ENCODE data around the gene TSHZ1. TPM values are rescaled to one million over a fixed set of nuclear protein-coding genes. Genes with fewer than 3 reads are reported as not detected.

The TSHZ1 gene
- total RNA-seq, 1 donor from 2014 or later, result 12.7 TPM

DNA sequence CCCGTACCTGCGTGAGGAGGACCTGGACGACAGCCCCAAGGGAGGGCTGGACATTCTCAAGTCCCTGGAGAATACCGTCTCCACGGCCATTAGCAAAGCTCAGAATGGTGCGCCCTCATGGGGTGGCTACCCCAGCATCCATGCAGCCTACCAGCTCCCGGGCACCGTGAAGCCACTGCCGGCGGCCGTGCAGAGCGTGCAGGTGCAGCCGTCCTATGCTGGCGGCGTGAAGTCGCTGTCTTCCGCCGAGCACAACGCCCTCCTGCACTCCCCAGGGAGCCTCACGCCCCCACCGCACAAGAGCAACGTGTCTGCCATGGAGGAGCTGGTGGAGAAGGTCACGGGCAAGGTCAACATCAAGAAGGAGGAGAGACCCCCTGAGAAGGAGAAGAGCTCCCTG is 76.4 kb downstream of the TSHZ1 start:
- no peak for DNase-seq (ENCODE audit: low spot score)
- no peaks in the 10 kb centered on the region for H3K4me1 Mint-ChIP-seq (ENCODE audit: low read depth)
- no peaks in the 10 kb centered on the region for H3K27me3 Mint-ChIP-seq (ENCODE audit: insufficient read depth)
- H3K36me3 Mint-ChIP-seq (ENCODE audit: low read depth), result peaks cover 2% of the 10 kb centered on the region
- H3K27ac Mint-ChIP-seq, result no peak overlapping the region
- no peaks in the 10 kb centered on the region for H3K9me3 Mint-ChIP-seq
- no peak overlapping the region for H3K4me3 Mint-ChIP-seq
- intact Hi-C loops (cut with micrococcal nuclease), result no loop called here

DNA sequence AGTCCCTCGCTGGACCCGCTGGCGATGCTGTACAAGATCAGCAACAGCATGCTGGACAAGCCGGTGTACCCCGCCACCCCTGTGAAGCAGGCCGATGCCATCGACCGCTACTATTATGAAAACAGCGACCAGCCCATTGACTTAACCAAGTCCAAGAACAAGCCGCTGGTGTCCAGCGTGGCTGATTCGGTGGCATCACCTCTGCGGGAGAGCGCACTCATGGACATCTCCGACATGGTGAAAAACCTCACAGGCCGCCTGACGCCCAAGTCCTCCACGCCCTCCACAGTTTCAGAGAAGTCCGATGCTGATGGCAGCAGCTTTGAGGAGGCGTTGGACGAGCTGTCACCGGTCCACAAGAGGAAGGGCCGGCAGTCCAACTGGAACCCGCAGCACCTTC is 77.1 kb downstream of the TSHZ1 start:
- Mint-ChIP-seq H3K4me3 (no peak overlapping the region), H3K27ac (no peak overlapping the region), H3K27me3 (ENCODE audit: insufficient read depth) (no peaks in the 10 kb centered on the region), H3K4me1 (ENCODE audit: low read depth) (no peaks in the 10 kb centered on the region), H3K36me3 (ENCODE audit: low read depth) (peaks cover 2% of the 10 kb centered on the region), H3K9me3 (no peaks in the 10 kb centered on the region)
- intact Hi-C loops (cut with micrococcal nuclease), result no loop called here
- DNase-seq (ENCODE audit: low spot score), result no peak

DNA sequence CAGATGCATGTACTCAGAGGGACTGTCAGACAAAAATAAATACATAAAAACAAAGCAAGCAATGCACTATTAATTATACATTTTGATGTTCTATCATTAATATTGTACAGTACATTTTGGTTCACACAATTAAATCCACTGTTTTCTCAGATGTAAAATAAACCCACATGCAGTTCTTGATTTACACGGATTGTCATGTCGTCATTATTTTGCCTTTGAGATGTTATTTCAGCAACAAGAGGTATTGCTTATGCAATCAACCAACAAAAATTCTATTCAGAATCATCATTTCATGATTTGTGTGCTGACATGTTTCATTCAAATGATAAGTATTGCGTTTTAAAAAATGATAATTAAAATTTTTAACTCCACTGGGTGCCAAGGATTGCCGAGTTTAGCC is 79.2 kb downstream of the TSHZ1 start:
- peaks cover 2% of the 10 kb centered on the region for H3K36me3 Mint-ChIP-seq (ENCODE audit: low read depth)
- no peak overlapping the region for H3K4me3 Mint-ChIP-seq
- H3K27me3 Mint-ChIP-seq (ENCODE audit: insufficient read depth), result no peaks in the 10 kb centered on the region
- no peak for DNase-seq (ENCODE audit: low spot score)
- no peaks in the 10 kb centered on the region for H3K4me1 Mint-ChIP-seq (ENCODE audit: low read depth)
- H3K9me3 Mint-ChIP-seq, result no peaks in the 10 kb centered on the region
- intact Hi-C loops (cut with micrococcal nuclease), result no loop called here
- no peak overlapping the region for H3K27ac Mint-ChIP-seq

DNA sequence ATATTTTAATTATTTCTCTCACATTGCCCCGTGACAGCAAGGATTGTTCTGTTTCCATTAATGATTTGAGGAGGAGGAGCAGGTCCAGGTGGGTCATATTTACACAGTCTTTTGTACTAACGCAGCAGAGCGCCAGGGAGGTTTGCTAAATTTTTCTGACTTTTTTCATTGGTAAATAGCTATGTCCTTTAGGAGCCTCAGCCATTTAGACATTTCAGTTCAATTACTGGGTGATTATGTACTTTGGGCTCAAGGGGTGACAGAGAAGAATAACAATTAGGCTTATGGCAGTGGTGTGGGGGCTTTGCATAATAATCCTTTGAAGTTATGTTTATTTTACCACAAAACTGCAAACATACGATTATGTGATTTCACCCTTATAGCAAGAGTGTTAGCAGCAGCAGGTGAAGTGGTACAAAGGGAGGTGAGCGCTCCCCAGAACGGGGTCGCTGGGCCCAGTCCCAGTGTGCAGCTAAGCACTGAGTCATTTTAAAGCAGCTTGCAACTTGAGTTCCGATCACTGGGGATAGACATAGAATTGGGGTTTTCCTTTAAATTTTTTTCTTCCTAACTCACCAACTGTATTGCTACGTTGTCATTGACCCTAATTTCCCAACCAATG is 80.3 kb downstream of the TSHZ1 start:
- no peak for DNase-seq (ENCODE audit: low spot score)
- no peak overlapping the region for H3K27ac Mint-ChIP-seq
- no peaks in the 10 kb centered on the region for H3K4me1 Mint-ChIP-seq (ENCODE audit: low read depth)
- no peaks in the 10 kb centered on the region for H3K27me3 Mint-ChIP-seq (ENCODE audit: insufficient read depth)
- H3K4me3 Mint-ChIP-seq, result no peak overlapping the region
- H3K36me3 Mint-ChIP-seq (ENCODE audit: low read depth), result no peaks in the 10 kb centered on the region
- intact Hi-C loops (cut with micrococcal nuclease), result no loop called here
- H3K9me3 Mint-ChIP-seq, result no peaks in the 10 kb centered on the region

DNA sequence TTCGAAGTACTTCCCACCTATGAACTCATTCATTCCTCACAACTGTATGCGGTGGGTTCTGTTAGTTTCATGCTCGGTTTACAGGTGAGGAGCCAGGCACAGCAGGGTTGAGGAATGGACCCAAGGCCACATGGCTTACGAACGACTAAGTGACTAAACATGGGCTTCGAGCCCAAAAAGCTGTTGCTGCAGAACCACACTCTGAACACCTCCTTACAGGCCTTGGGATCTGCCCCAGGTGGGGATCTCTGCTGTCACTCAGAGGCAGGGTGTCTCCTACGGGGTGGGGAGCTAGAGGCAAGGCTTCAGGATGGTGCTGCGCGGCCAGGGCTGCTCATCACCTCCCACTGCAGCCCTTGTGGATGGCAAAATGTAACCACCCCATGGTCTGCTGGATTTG is 80.9 kb downstream of the TSHZ1 start:
- no peak overlapping the region for H3K27ac Mint-ChIP-seq
- H3K4me1 Mint-ChIP-seq (ENCODE audit: low read depth), result no peaks in the 10 kb centered on the region

DNA sequence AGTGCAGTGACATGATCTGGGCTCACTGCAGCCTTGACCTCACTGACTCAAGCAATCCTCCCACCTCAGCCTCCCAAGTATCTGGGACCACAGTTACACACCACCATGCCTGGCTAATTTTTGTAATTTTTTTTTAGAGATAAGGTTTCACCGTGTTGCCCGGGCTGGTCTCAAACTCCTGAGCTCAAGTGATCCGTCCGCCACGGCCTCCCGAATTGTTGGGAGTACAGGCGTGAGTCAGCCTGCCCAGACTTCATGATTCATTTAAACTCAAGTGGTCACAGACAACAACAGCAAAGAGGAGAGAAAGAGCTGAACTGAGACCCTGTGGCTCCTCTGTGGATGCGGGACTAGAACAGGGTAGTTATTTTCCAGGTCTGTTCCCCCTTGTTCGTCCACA is 83.0 kb downstream of the TSHZ1 start:
- Mint-ChIP-seq H3K27ac (no peak overlapping the region), H3K36me3 (ENCODE audit: low read depth) (no peaks in the 10 kb centered on the region), H3K27me3 (ENCODE audit: insufficient read depth) (peaks cover 4% of the 10 kb centered on the region), H3K9me3 (no peaks in the 10 kb centered on the region), H3K4me3 (no peak overlapping the region), H3K4me1 (ENCODE audit: low read depth) (no peaks in the 10 kb centered on the region)
- intact Hi-C loops (cut with micrococcal nuclease), result no loop called here
- no peak for DNase-seq (ENCODE audit: low spot score)

More for the DNA sequence above, 80.9 kb downstream of the TSHZ1 start:
- Mint-ChIP-seq H3K27me3 (ENCODE audit: insufficient read depth) (no peaks in the 10 kb centered on the region), H3K36me3 (ENCODE audit: low read depth) (no peaks in the 10 kb centered on the region), H3K4me3 (no peak overlapping the region), H3K9me3 (no peaks in the 10 kb centered on the region)
- intact Hi-C loops (cut with micrococcal nuclease), result no loop called here
- no peak for DNase-seq (ENCODE audit: low spot score)

DNA sequence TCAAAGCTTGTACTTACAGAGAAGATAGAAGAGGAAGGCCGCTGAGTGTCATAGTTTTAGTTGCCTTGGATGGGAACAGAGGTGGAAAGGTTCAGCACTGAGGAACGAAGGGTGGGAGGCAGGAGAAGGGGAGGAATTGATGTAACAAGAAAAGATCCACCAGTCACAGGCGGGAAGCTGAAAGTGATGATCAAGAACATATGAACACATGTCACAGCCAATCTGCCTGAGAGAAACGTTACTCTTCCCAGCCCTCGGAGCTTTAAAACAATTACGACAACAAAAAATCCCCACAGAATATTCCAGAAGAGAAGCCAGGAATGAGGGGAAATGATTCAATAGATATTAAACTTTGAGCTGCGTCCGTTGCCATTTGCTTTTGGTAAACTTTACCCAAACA is 87.1 kb downstream of the TSHZ1 start:
- no peaks in the 10 kb centered on the region for H3K9me3 Mint-ChIP-seq
- H3K4me1 Mint-ChIP-seq (ENCODE audit: low read depth), result no peaks in the 10 kb centered on the region
- no peak overlapping the region for H3K27ac Mint-ChIP-seq
- DNase-seq (ENCODE audit: low spot score), result no peak
- peaks cover 4% of the 10 kb centered on the region for H3K27me3 Mint-ChIP-seq (ENCODE audit: insufficient read depth)
- H3K4me3 Mint-ChIP-seq, result no peak overlapping the region
- intact Hi-C loops (cut with micrococcal nuclease), result no loop called here
- no peaks in the 10 kb centered on the region for H3K36me3 Mint-ChIP-seq (ENCODE audit: low read depth)

DNA sequence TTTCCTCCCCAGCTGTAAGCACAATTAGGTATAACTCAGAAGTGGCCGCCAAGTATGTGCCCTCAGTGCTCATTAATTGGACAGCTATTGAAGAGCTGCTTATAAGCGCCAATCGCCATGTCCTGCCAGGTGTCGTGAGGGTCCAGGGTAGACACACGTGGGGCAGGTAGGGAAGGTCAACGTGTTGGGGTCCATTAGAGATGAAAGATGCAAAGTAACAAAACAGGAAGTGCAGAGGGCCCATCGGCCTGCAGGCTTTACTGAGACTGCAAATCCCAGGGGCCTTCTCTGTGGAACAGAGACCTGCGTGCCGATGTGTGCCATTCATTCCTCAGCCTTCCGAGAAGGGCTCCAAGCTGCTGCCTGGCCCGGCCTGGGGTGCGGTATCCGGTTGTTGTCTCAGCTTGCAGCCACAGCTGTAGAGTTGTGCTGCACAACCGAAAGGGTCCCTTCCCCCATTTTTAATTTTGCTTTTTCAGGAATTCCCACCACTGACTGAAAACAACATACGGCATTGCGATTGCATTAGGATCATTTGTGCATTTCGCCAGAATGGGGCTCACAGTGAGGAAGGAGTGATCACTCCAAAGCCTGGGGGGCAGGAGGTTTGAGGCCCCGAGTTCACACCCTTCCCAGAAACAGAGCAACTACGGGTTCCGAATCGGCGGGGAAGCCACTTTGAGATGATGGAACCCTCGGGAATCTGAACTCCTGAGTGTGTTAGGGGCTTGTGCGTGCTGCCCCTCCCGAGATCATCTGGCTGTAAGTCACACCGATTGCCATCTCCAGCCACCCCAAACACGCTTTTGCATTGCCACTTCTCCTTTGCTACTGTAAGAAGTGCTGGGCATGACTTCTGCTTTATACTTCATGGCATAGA is 94.3 kb downstream of the TSHZ1 start:
- Mint-ChIP-seq H3K27me3 (ENCODE audit: insufficient read depth) (peaks cover 11% of the 10 kb centered on the region), H3K27ac (no peak overlapping the region), H3K4me3 (no peak overlapping the region), H3K4me1 (ENCODE audit: low read depth) (no peaks in the 10 kb centered on the region), H3K36me3 (ENCODE audit: low read depth) (no peaks in the 10 kb centered on the region), H3K9me3 (no peaks in the 10 kb centered on the region)
- intact Hi-C loops (cut with micrococcal nuclease), result no loop called here
- DNase-seq (ENCODE audit: low spot score), result no peak

DNA sequence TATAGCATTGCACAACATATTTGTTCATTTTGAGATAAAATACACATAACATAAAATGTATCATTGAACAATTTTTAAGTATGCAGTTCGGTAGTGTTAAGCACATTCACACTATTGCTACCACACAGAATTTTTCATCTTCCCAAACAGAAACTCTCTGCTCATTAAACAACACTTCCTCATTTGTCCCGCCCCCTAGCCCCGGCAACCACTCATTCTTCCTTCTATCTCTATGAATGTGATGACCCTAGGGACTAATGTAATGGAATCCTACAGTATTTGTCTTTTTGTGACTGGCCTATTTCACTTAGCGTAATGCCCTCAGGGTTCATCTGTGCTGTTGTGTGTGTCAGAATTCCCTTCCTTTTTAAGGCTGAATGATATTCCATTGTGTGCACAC is 95.4 kb downstream of the TSHZ1 start:
- Mint-ChIP-seq H3K4me1 (ENCODE audit: low read depth) (no peaks in the 10 kb centered on the region), H3K27me3 (ENCODE audit: insufficient read depth) (peaks cover 11% of the 10 kb centered on the region), H3K4me3 (no peak overlapping the region), H3K9me3 (no peaks in the 10 kb centered on the region), H3K27ac (no peak overlapping the region), H3K36me3 (ENCODE audit: low read depth) (no peaks in the 10 kb centered on the region)
- intact Hi-C loops (cut with micrococcal nuclease), result no loop called here
- DNase-seq (ENCODE audit: low spot score), result no peak

DNA sequence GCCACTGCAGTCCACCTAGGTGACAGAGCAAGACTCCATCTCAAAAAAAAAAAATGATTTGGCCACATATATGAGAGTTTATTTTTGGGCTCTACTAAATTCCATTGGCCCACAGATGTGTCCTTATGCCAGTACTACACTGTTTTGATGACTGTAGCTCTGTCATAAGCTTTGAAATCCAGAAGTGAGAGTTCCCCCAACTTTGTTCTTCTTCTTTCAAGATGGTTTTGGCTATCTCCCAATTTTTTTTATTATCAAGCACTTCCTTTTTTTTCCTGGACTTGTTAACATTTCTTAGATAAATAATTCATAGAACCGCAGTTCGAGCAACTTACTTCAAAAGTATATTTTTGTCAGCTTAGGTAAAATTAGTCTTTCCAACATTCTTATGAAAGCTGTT is 96.9 kb downstream of the TSHZ1 start:
- intact Hi-C loops (cut with micrococcal nuclease), result no loop called here
- no peak overlapping the region for H3K4me3 Mint-ChIP-seq
- H3K9me3 Mint-ChIP-seq, result no peaks in the 10 kb centered on the region
- H3K27ac Mint-ChIP-seq, result no peak overlapping the region
- no peak for DNase-seq (ENCODE audit: low spot score)
- peaks cover 11% of the 10 kb centered on the region for H3K27me3 Mint-ChIP-seq (ENCODE audit: insufficient read depth)
- H3K36me3 Mint-ChIP-seq (ENCODE audit: low read depth), result no peaks in the 10 kb centered on the region
- no peaks in the 10 kb centered on the region for H3K4me1 Mint-ChIP-seq (ENCODE audit: low read depth)

DNA sequence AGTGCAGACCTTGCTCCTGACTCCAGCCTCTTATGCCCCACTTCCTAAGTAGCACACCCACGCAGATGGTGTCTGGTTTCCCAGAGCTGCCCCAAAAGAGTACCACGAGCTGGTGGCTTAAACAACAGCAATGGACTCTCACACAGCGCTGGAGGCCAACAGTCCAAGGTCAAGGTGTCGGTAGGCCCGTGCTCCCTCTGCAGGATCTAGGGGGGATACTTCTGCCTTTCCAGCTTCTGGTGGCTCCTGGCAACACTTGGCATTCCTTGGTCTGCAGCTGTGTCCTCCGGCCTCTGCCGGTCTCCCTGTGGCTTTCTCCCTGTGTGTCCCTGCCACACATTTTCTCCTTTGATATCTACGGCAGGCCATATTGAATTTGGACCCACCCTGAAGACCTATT is 99.0 kb downstream of the TSHZ1 start:
- intact Hi-C loops (cut with micrococcal nuclease), result no loop called here
- H3K27me3 Mint-ChIP-seq (ENCODE audit: insufficient read depth), result peaks cover 11% of the 10 kb centered on the region
- H3K36me3 Mint-ChIP-seq (ENCODE audit: low read depth), result no peaks in the 10 kb centered on the region
- H3K4me1 Mint-ChIP-seq (ENCODE audit: low read depth), result no peaks in the 10 kb centered on the region
- H3K27ac Mint-ChIP-seq, result no peak overlapping the region
- no peak for DNase-seq (ENCODE audit: low spot score)
- H3K9me3 Mint-ChIP-seq, result no peaks in the 10 kb centered on the region
- no peak overlapping the region for H3K4me3 Mint-ChIP-seq

DNA sequence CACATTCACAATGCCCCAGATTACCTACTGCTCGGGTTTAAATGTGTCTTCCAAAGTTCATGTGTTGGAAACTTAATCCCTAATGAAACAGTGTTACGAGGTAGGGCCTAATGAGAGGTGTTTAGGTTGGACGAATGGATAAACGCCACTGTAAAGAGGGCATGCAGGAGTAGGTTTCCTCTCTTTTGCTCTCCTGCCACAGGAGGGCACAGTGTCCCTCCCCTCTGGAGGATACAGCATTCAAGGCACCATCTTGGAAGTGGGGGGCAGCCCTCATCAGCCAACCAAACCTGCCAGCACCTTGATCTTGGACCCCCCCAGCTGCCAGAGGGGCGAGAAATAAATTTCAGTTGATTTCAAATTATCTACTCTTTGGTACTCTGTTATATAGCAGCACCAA is 103.5 kb downstream of the TSHZ1 start:
- intact Hi-C loops (cut with micrococcal nuclease), result no loop called here
- no peak overlapping the region for H3K27ac Mint-ChIP-seq
- no peaks in the 10 kb centered on the region for H3K4me1 Mint-ChIP-seq (ENCODE audit: low read depth)
- H3K36me3 Mint-ChIP-seq (ENCODE audit: low read depth), result no peaks in the 10 kb centered on the region
- H3K9me3 Mint-ChIP-seq, result no peaks in the 10 kb centered on the region
- no peak overlapping the region for H3K4me3 Mint-ChIP-seq
- no peaks in the 10 kb centered on the region for H3K27me3 Mint-ChIP-seq (ENCODE audit: insufficient read depth)
- no peak for DNase-seq (ENCODE audit: low spot score)

DNA sequence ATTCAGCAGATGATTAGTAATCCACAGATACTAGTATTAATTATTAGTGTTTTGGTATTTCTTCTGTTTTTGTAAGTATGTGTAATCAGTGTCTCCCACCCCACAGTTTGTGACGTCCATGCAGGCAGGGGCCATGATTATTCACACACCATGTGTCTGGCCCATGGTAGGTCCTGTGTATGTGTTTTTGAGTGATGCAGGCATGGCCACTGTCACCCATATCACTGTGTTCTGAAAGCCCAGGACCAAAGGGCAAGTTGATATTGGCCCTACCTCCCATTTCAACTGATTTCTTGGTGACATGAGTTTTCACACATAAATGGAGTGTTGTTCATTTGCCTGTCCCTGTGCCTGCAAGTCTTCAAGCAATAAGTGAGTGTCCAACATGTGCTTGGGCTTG is 104.0 kb downstream of the TSHZ1 start:
- DNase-seq (ENCODE audit: low spot score), result no peak
- intact Hi-C loops (cut with micrococcal nuclease), result no loop called here
- Mint-ChIP-seq H3K36me3 (ENCODE audit: low read depth) (no peaks in the 10 kb centered on the region), H3K4me1 (ENCODE audit: low read depth) (no peaks in the 10 kb centered on the region), H3K4me3 (no peak overlapping the region), H3K9me3 (no peaks in the 10 kb centered on the region), H3K27ac (no peak overlapping the region), H3K27me3 (ENCODE audit: insufficient read depth) (no peaks in the 10 kb centered on the region)

Measured in activated T-helper 1 cell treated with anti-CD3 and anti-CD28 coated beads, Interleukin-12 subunit alpha, Interleukin-12 subunit beta, Interleukin-2, Interleukin-4 antibody, amounts not matched to agents 30 ng/mL and 10 ng/mL and 1 ng/mL, durations not matched to agents 14 hours and 24 hours and 36 hours (primary cell).